PFSK-1 (cell line): ENCODE measurements around the gene ACY1.

ENCODE experiments used
- FOXP2 ChIP-seq: optimal IDR thresholded peaks from 2 replicates; pipeline ENCODE3; 2011; ENCODE audit warnings: borderline replicate concordance, control low read depth, inconsistent platforms; ENCODE audit not compliant: insufficient read depth; ENCODE audit errors: extremely low read length, extremely low read depth
- POLR2AphosphoS5 ChIP-seq: IDR thresholded peaks from 2 replicates; pipeline ENCODE4 v1.6.1; 2012; ENCODE audit warnings: low read depth, mild to moderate bottlenecking, control low read depth, low read length, moderate library complexity
- SIN3A ChIP-seq: IDR thresholded peaks from 2 replicates; pipeline ENCODE4 v1.6.1; 2012; ENCODE audit warnings: mild to moderate bottlenecking, low read length, moderate library complexity, borderline replicate concordance; ENCODE audit not compliant: insufficient read depth
- TAF1 ChIP-seq: IDR thresholded peaks from 2 replicates; pipeline ENCODE4 v1.6.1; 2012; ENCODE audit warnings: low read length, control low read depth, borderline replicate concordance; ENCODE audit not compliant: insufficient read depth
- TF ChIP-seq, protein P1 (sequence below), 2 experiments: IDR thresholded peaks; 2 replicates each; pipeline versions ENCODE4 v1.6.1 to v1.8.0; 2011 to 2012; ENCODE audit warnings: low read depth in 2 of 2, low read length in 2 of 2, control low read depth in 1 of 2, inconsistent platforms in 1 of 2, mild to moderate bottlenecking in 1 of 2, moderate library complexity in 1 of 2; ENCODE audit not compliant: insufficient read depth in 1 of 2

DNA sequence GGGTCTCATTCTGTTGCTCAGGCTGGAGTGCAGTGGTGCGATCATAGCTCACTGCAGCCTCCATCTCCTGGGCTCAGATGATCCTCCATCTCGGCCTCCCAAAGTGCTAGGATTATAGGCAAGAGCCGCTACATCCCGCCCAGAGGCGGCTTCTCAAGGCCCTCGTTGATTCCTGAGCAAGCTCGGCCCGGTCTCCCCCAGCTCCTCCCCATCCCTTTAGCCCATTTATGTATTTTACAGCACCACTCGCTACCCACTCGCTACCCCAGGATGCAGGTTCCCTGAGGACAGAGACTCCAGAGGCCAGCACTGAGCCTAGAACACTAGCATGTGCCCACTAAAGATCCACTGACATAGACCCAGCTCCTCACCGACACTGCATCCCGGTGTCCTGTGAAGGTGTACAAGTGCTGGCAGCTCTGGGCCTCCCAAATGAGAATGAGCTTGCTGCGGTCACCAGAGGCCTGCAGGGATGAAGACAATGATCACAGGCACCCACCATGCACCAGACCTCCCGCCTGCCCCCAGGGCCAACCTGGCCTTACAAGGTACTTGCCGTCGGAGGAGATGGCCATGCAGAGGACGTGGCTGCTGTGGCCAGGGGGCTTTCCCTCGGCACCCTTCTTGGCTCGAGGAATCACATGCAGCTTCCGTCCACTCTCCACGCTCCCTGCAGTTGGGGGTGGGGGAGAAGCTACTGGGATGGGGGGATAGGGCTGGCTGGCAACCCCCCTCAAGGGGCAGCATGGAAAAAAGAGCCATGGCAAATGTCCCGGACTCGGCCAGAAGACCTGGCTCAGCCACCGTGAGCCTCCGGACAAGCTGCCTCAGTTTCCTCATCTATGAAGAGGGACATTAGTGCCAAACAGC, 47.2 kb upstream of the ACY1 start:
- TF ChIP-seq TAF1 = no peak
- TF ChIP-seq POLR2AphosphoS5 = no peak
- no peak for TF ChIP-seq FOXP2
- TF ChIP-seq, protein P1, sequence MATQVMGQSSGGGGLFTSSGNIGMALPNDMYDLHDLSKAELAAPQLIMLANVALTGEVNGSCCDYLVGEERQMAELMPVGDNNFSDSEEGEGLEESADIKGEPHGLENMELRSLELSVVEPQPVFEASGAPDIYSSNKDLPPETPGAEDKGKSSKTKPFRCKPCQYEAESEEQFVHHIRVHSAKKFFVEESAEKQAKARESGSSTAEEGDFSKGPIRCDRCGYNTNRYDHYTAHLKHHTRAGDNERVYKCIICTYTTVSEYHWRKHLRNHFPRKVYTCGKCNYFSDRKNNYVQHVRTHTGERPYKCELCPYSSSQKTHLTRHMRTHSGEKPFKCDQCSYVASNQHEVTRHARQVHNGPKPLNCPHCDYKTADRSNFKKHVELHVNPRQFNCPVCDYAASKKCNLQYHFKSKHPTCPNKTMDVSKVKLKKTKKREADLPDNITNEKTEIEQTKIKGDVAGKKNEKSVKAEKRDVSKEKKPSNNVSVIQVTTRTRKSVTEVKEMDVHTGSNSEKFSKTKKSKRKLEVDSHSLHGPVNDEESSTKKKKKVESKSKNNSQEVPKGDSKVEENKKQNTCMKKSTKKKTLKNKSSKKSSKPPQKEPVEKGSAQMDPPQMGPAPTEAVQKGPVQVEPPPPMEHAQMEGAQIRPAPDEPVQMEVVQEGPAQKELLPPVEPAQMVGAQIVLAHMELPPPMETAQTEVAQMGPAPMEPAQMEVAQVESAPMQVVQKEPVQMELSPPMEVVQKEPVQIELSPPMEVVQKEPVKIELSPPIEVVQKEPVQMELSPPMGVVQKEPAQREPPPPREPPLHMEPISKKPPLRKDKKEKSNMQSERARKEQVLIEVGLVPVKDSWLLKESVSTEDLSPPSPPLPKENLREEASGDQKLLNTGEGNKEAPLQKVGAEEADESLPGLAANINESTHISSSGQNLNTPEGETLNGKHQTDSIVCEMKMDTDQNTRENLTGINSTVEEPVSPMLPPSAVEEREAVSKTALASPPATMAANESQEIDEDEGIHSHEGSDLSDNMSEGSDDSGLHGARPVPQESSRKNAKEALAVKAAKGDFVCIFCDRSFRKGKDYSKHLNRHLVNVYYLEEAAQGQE (IDR thresholded peaks at IDR 0.05; ENCODE audit: insufficient read depth in 1 of 2, low read depth in 2 of 2, low read length in 2 of 2) = no peak
- TF ChIP-seq SIN3A = no peak
